WTC11 (cell line): Measurements from ENCODE around the gene PNPLA6.

ENCODE experiments used
- CREB1 ChIP-seq: sonication (generic); formaldehyde crosslinking; IDR thresholded peaks from 2 replicates; pipeline ENCODE4 v1.8.0; 2023; ENCODE audit warnings: mild to moderate bottlenecking, missing genetic modification reagents
- ESRRA ChIP-seq: sonication (generic); formaldehyde crosslinking; IDR thresholded peaks from 2 replicates; pipeline ENCODE4 v1.8.1; 2022; ENCODE audit warnings: mild to moderate bottlenecking, missing genetic modification reagents, borderline replicate concordance
- FOXP1 ChIP-seq: sonication (generic); formaldehyde crosslinking; IDR thresholded peaks from 2 replicates; pipeline ENCODE4 v1.8.0; 2022; ENCODE audit warnings: missing genetic modification reagents, mild to moderate bottlenecking, moderate library complexity, borderline replicate concordance
- NFE2L1 ChIP-seq: sonication (generic); formaldehyde crosslinking; IDR thresholded peaks from 2 replicates; pipeline ENCODE4 v1.8.1; 2023; ENCODE audit warnings: missing genetic modification reagents
- RELA ChIP-seq: sonication (generic); formaldehyde crosslinking; IDR thresholded peaks from 2 replicates; pipeline ENCODE4 v1.8.1; 2022; ENCODE audit warnings: missing genetic modification reagents, mild to moderate bottlenecking, borderline replicate concordance
- SMAD3 ChIP-seq: sonication (generic); formaldehyde crosslinking; IDR thresholded peaks from 2 replicates; pipeline ENCODE4 v1.8.0; 2022; ENCODE audit warnings: missing genetic modification reagents, mild to moderate bottlenecking, borderline replicate concordance
- SP1 ChIP-seq: sonication (generic); formaldehyde crosslinking; conservative IDR thresholded peaks from 2 replicates; pipeline ENCODE4 v1.8.1; 2022; ENCODE audit warnings: missing genetic modification reagents
- TP53 ChIP-seq: sonication (generic); formaldehyde crosslinking; IDR thresholded peaks from 2 replicates; pipeline ENCODE4 v1.8.1; 2023; ENCODE audit warnings: mild to moderate bottlenecking, missing genetic modification reagents
- ZNF263 ChIP-seq: sonication (generic); formaldehyde crosslinking; IDR thresholded peaks from 2 replicates; pipeline ENCODE4 v1.8.1; 2022; ENCODE audit warnings: low read depth, mild to moderate bottlenecking, moderate library complexity, missing genetic modification reagents
- TF ChIP-seq, protein P1 (sequence below): fragments of 200-600 bp; IDR thresholded peaks from 2 replicates; pipeline ENCODE4 v1.8.0; 2022; ENCODE audit warnings: antibody characterized with exemption
- TF ChIP-seq, protein P2 (sequence below): sonication (generic); formaldehyde crosslinking; conservative IDR thresholded peaks from 2 replicates; pipeline ENCODE4 v1.8.1; 2022; ENCODE audit warnings: mild to moderate bottlenecking, missing genetic modification reagents
- TF ChIP-seq, protein P3 (sequence below): sonication (generic); formaldehyde crosslinking; IDR thresholded peaks from 2 replicates; pipeline ENCODE4 v1.8.1; 2023; ENCODE audit warnings: mild to moderate bottlenecking, missing genetic modification reagents
- TF ChIP-seq, protein P4 (sequence below): sonication (generic); formaldehyde crosslinking; IDR thresholded peaks from 2 replicates; pipeline ENCODE4 v1.8.0; 2022; ENCODE audit warnings: mild to moderate bottlenecking, missing genetic modification reagents
- TF ChIP-seq, protein P5 (sequence below): fragments of 250-450 bp; sonication (Bioruptor Pico); IDR thresholded peaks from 2 replicates; pipeline ENCODE4 v1.8.0; 2021; ENCODE audit warnings: mild to moderate bottlenecking

DNA sequence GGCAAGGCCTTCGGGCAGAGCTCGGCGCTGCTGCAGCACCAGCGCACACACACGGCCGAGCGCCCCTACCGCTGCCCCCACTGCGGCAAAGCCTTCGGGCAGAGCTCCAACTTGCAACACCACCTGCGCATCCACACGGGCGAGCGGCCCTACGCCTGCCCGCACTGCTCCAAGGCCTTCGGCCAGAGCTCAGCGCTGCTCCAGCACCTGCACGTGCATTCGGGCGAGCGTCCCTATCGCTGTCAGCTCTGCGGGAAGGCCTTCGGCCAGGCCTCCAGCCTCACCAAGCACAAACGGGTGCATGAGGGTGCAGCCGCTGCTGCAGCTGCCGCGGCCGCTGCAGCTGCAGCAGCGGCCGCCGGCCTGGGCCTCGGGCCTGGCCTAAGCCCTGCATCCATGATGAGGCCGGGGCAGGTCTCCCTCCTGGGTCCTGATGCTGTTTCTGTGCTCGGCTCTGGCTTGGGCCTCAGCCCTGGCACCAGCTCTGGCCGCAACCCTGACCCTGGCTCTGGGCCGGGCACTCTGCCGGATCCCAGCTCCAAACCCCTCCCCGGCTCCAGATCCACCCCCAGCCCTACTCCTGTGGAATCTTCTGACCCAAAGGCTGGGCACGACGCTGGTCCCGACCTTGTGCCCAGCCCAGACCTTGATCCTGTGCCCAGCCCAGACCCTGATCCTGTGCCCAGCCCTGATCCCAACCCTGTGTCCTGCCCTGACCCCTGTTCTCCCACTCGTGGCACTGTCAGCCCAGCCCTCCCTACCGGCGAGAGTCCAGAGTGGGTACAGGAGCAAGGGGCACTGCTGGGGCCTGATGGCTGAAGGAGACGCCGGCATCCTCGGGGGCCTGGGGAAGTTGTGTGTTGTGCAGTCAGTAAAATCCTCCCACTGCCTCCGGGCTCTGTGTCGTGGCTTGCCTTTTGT, 15.1 kb upstream of the PNPLA6 start:
- TF ChIP-seq, protein P1, sequence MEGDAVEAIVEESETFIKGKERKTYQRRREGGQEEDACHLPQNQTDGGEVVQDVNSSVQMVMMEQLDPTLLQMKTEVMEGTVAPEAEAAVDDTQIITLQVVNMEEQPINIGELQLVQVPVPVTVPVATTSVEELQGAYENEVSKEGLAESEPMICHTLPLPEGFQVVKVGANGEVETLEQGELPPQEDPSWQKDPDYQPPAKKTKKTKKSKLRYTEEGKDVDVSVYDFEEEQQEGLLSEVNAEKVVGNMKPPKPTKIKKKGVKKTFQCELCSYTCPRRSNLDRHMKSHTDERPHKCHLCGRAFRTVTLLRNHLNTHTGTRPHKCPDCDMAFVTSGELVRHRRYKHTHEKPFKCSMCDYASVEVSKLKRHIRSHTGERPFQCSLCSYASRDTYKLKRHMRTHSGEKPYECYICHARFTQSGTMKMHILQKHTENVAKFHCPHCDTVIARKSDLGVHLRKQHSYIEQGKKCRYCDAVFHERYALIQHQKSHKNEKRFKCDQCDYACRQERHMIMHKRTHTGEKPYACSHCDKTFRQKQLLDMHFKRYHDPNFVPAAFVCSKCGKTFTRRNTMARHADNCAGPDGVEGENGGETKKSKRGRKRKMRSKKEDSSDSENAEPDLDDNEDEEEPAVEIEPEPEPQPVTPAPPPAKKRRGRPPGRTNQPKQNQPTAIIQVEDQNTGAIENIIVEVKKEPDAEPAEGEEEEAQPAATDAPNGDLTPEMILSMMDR: no peak
- no peak for TF ChIP-seq SP1
- TF ChIP-seq, protein P2, sequence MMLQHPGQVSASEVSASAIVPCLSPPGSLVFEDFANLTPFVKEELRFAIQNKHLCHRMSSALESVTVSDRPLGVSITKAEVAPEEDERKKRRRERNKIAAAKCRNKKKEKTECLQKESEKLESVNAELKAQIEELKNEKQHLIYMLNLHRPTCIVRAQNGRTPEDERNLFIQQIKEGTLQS (CRISPR knock-in tag): no peak
- TF ChIP-seq, protein P3, sequence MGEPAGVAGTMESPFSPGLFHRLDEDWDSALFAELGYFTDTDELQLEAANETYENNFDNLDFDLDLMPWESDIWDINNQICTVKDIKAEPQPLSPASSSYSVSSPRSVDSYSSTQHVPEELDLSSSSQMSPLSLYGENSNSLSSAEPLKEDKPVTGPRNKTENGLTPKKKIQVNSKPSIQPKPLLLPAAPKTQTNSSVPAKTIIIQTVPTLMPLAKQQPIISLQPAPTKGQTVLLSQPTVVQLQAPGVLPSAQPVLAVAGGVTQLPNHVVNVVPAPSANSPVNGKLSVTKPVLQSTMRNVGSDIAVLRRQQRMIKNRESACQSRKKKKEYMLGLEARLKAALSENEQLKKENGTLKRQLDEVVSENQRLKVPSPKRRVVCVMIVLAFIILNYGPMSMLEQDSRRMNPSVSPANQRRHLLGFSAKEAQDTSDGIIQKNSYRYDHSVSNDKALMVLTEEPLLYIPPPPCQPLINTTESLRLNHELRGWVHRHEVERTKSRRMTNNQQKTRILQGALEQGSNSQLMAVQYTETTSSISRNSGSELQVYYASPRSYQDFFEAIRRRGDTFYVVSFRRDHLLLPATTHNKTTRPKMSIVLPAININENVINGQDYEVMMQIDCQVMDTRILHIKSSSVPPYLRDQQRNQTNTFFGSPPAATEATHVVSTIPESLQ (CRISPR knock-in tag): no peak
- TF ChIP-seq, protein P4, sequence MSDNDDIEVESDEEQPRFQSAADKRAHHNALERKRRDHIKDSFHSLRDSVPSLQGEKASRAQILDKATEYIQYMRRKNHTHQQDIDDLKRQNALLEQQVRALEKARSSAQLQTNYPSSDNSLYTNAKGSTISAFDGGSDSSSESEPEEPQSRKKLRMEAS (CRISPR knock-in tag): no peak
- TF ChIP-seq, protein P5, sequence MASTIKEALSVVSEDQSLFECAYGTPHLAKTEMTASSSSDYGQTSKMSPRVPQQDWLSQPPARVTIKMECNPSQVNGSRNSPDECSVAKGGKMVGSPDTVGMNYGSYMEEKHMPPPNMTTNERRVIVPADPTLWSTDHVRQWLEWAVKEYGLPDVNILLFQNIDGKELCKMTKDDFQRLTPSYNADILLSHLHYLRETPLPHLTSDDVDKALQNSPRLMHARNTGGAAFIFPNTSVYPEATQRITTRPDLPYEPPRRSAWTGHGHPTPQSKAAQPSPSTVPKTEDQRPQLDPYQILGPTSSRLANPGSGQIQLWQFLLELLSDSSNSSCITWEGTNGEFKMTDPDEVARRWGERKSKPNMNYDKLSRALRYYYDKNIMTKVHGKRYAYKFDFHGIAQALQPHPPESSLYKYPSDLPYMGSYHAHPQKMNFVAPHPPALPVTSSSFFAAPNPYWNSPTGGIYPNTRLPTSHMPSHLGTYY (CRISPR knock-in tag): no peak
- TF ChIP-seq RELA: no peak
- TF ChIP-seq FOXP1 (CRISPR knock-in tag): no peak
- TF ChIP-seq NFE2L1 (CRISPR knock-in tag): no peak
- TF ChIP-seq SMAD3 (CRISPR knock-in tag): no peak
- TF ChIP-seq TP53 (CRISPR knock-in tag): no peak
- TF ChIP-seq CREB1: no peak
- TF ChIP-seq ZNF263 (CRISPR knock-in tag): no peak
- TF ChIP-seq ESRRA: no peak
